ENCODE data around the gene METTL8. TPM values are rescaled to one million over a fixed set of nuclear protein-coding genes. Genes with fewer than 3 reads are reported as not detected.
A peak's percentile ranks its signal among the peaks of the same experiment; 100 is the strongest.

Gene METTL8
- total RNA-seq, 1 donor from 2014 or later: 41.6 TPM

DNA sequence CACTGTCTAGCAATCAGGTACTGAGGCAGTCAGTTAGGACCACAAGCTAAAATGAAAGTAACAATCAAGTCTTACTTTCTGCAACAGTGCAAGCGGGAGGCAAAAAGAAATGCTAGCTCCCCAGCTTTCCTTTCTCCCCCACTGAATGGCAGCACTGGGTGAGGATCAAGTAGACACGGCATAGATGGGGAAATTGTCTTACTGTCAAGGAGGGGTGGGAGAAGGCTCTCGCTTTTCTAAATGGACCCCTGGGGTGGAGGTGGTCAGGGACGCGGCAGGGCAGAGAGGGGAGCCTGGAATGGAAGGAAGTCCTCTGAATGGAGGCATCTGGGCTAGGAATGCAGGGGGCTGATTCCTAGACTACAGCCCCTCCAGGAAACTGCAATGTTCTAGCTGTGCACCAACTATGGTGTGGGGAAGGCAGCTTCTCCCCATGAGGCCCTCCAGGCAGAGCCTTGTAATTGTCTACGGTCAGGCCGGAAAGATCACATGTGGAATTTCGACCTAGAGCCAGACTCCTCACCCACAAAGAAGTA, 24.3 kb downstream of the METTL8 start:
- Mint-ChIP-seq H3K9me3 (no peaks in the 10 kb centered on the region), H3K36me3 (no peaks in the 10 kb centered on the region), H3K4me1 (peaks cover 31% of the 10 kb centered on the region), H3K27me3 (ENCODE audit: low read depth) (no peaks in the 10 kb centered on the region), H3K4me3 (peak overlapping the region; percentile 47), H3K27ac (peak overlapping the region; percentile 79)
- no peak for DNase-seq (ENCODE audit: low spot score in 2 of 2, unreplicated experiment in 2 of 2)
- TF ChIP-seq, protein P1, sequence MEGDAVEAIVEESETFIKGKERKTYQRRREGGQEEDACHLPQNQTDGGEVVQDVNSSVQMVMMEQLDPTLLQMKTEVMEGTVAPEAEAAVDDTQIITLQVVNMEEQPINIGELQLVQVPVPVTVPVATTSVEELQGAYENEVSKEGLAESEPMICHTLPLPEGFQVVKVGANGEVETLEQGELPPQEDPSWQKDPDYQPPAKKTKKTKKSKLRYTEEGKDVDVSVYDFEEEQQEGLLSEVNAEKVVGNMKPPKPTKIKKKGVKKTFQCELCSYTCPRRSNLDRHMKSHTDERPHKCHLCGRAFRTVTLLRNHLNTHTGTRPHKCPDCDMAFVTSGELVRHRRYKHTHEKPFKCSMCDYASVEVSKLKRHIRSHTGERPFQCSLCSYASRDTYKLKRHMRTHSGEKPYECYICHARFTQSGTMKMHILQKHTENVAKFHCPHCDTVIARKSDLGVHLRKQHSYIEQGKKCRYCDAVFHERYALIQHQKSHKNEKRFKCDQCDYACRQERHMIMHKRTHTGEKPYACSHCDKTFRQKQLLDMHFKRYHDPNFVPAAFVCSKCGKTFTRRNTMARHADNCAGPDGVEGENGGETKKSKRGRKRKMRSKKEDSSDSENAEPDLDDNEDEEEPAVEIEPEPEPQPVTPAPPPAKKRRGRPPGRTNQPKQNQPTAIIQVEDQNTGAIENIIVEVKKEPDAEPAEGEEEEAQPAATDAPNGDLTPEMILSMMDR (IDR thresholded peaks at IDR 0.05; ENCODE audit: unreplicated experiment): no peak

DNA sequence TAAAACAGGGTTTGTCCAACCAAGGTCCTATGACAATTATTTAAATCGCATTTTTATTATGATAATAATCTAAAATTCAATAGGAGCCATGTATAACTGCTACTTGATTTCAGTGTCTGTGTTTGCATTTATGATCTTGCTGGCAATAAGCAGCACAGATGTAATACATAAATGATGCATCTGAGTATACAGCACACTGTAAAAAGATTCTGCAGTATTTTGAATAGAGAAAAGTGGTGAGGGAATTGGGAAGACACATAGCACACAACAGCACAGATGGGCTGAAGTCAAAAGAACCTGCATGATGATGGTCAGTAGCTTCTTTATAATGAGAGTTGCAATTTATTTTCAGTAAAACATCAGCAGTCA, 26.1 kb downstream of the METTL8 start:
- TF ChIP-seq, protein P1 (IDR thresholded peaks at IDR 0.05; ENCODE audit: unreplicated experiment): no peak
- H3K9me3 Mint-ChIP-seq: peaks cover 5% of the 10 kb centered on the region
- no peak overlapping the region for H3K4me3 Mint-ChIP-seq
- no peaks in the 10 kb centered on the region for H3K27me3 Mint-ChIP-seq (ENCODE audit: low read depth)
- no peak for DNase-seq (ENCODE audit: low spot score in 2 of 2, unreplicated experiment in 2 of 2)
- H3K4me1 Mint-ChIP-seq: peaks cover 26% of the 10 kb centered on the region
- H3K27ac Mint-ChIP-seq: no peak overlapping the region
- H3K36me3 Mint-ChIP-seq: peaks cover 8% of the 10 kb centered on the region

DNA sequence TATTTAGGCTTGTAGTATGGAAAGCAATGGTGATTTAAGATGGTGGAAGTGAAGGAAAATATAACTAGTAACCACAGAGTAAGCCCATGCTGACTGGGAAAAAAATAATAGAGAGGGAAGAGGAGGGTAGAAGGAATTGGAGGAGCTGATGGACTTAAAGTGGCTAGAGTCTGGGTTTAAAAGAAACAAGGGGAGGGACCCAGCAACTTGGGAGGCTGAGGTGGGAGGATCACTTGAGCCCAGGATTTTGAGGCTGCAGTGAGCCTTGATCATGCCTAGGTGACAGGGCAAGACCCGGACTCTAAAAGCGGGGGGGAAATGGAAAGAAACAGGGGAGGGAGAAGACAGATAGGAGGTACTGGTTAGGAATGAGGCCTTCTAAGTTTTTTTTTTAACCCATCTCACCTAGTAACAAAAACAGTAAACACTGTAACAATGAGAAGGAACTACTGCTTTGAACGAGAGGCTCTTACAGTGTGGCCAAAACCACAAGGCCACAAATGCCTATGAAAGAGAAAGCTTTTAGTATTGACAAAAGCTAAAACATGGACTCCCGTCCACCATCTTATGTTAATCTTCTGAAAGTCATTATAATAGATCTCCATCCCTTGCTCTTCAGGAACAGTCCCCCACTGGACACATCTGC, 26.6 kb downstream of the METTL8 start:
- peaks cover 9% of the 10 kb centered on the region for H3K36me3 Mint-ChIP-seq
- no peak for DNase-seq (ENCODE audit: low spot score in 2 of 2, unreplicated experiment in 2 of 2)
- peaks cover 10% of the 10 kb centered on the region for H3K9me3 Mint-ChIP-seq
- TF ChIP-seq, protein P1 (IDR thresholded peaks at IDR 0.05; ENCODE audit: unreplicated experiment): no peak
- no peak overlapping the region for H3K27ac Mint-ChIP-seq
- no peaks in the 10 kb centered on the region for H3K27me3 Mint-ChIP-seq (ENCODE audit: low read depth)
- H3K4me3 Mint-ChIP-seq: no peak overlapping the region
- H3K4me1 Mint-ChIP-seq: peaks cover 25% of the 10 kb centered on the region

DNA sequence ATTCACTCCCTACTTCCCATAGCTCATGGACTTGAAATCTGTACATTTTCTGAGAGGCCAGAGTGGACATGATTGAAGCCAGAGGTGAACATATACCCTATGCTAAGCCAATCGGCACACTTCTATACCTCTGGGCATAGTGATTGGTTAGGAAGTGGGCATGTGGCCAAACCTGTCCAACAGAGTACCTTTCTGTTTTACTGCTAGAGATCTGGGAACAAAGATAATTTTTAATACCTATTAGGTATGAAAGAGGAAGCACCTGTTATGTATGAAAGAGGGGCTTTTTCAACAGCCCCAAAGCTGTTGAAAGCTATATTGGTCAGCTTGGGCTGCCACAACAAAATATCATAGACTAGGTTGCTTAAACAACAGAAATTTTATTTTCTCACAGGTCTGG, 27.7 kb downstream of the METTL8 start:
- Mint-ChIP-seq H3K9me3 (peaks cover 18% of the 10 kb centered on the region), H3K4me3 (no peak overlapping the region), H3K27ac (no peak overlapping the region), H3K27me3 (ENCODE audit: low read depth) (no peaks in the 10 kb centered on the region), H3K4me1 (peaks cover 17% of the 10 kb centered on the region), H3K36me3 (peaks cover 18% of the 10 kb centered on the region)
- TF ChIP-seq, protein P1 (IDR thresholded peaks at IDR 0.05; ENCODE audit: unreplicated experiment): no peak
- DNase-seq (ENCODE audit: low spot score in 2 of 2, unreplicated experiment in 2 of 2): no peak

DNA sequence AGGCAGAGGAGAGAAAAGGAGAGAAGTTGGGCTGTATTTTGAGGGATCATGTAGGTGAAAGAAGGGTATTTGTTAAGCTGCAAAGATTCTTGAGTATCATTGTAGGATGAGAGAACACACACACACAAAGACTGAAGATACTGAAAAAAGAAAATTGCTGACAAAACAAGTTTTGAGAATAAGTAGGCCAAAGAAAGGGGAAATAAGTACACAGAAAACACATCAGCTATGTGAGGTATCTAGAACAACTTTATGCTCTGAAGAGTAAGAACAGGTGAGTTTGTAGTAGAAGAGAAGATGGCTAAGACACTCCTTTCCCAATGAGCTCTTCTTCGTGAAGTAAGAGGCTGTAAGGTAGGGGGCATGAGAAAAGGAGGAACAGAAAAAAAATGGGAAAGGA, 28.2 kb downstream of the METTL8 start:
- Mint-ChIP-seq H3K4me3 (no peak overlapping the region), H3K36me3 (peaks cover 18% of the 10 kb centered on the region), H3K27ac (no peak overlapping the region)

More for the DNA sequence above, 28.2 kb downstream of the METTL8 start:
- H3K4me1 Mint-ChIP-seq: peaks cover 12% of the 10 kb centered on the region
- peaks cover 18% of the 10 kb centered on the region for H3K9me3 Mint-ChIP-seq
- H3K27me3 Mint-ChIP-seq (ENCODE audit: low read depth): no peaks in the 10 kb centered on the region
- TF ChIP-seq, protein P1 (IDR thresholded peaks at IDR 0.05; ENCODE audit: unreplicated experiment): no peak
- DNase-seq (ENCODE audit: low spot score in 2 of 2, unreplicated experiment in 2 of 2): no peak

Measured in mesothelial cell of epicardium (in vitro differentiated cells).